H1 (cell line): ENCODE measurements around the gene MBLAC2. TPM values are rescaled to one million over a fixed set of nuclear protein-coding genes. Genes with fewer than 3 reads are reported as not detected.

ENCODE experiments used
- CTCF ChIA-PET: fragments of 300-600 bp; sonication (Branson Sonifier 250); formaldehyde crosslinking; loops from one replicate; lab custom pipeline; 2021; ENCODE audit not compliant: partially characterized antibody; lab: Charles Lee
- POLR2A ChIA-PET: fragments of 300-600 bp; sonication (Branson Sonifier 250); formaldehyde crosslinking; loops from one replicate; lab custom pipeline; 2021; ENCODE audit warnings: inconsistent platforms; ENCODE audit not compliant: partially characterized antibody; lab: Charles Lee
- DNase-seq, 2 experiments: peaks; one replicate each; pipeline versions ENCODE4 v3.0.0 to v3.0.0-alpha.2; 2010 to 2022; ENCODE audit warnings: low spot score in 2 of 2, low read depth in 1 of 2, mixed read lengths in 1 of 2
- FAIRE-seq: peaks from 2 replicates; lab custom pipeline; 2011; peaks lifted over from hg19 to GRCh38; lab: Jason Lieb, UNC
- H2AFZ ChIP-seq: 2 replicates; pipeline ENCODE4 v1.8.1; 2012; ENCODE audit warnings: low read length, inconsistent platforms
- H2AK5ac ChIP-seq: 2 replicates; pipeline ENCODE4 v1.6.1; 2013; ENCODE audit warnings: low read depth, low read length
- H2BK120ac ChIP-seq: replicated peaks from 2 replicates; pipeline ENCODE3; 2013; ENCODE audit warnings: low read depth, low read length, inconsistent platforms
- H2BK12ac ChIP-seq: 2 replicates; pipeline ENCODE4 v1.6.1; 2013; ENCODE audit warnings: low read depth, low read length
- H2BK15ac ChIP-seq: 2 replicates; pipeline ENCODE4 v1.6.1; 2013; ENCODE audit warnings: low read length
- H2BK20ac ChIP-seq: 2 replicates; pipeline ENCODE4 v1.6.1; 2013; ENCODE audit warnings: low read length
- H2BK5ac ChIP-seq: 2 replicates; pipeline ENCODE4 v1.6.1; 2013; ENCODE audit warnings: low read depth, low read length
- H3K14ac ChIP-seq: 2 replicates; pipeline ENCODE4 v1.6.1; 2013; ENCODE audit warnings: inconsistent platforms; ENCODE audit not compliant: insufficient read length
- H3K18ac ChIP-seq: 2 replicates; pipeline ENCODE4 v1.6.1; 2013; ENCODE audit warnings: low read length; ENCODE audit errors: extremely low read depth
- H3K23ac ChIP-seq: 2 replicates; pipeline ENCODE4 v1.6.1; 2013; ENCODE audit warnings: inconsistent platforms; ENCODE audit not compliant: insufficient read length
- H3K23me2 ChIP-seq: 2 replicates; pipeline ENCODE4 v1.6.1; 2013; ENCODE audit warnings: low read depth, low read length
- H3K27ac ChIP-seq: 2 replicates; pipeline ENCODE4 v1.6.1; 2011; ENCODE audit warnings: low read depth, low read length, inconsistent platforms
- H3K27me3 ChIP-seq, 4 experiments: replicated peaks in 1 of 4; 1 replicate in 1 of 4; 2 replicates in 3 of 4; pipeline versions ENCODE4 v1.6.1 to v1.8.1; 2011 to 2013; ENCODE audit warnings: low read length in 3 of 4, mild to moderate bottlenecking in 3 of 4, inconsistent platforms in 2 of 4, mixed read lengths in 2 of 4, moderate library complexity in 1 of 4; ENCODE audit not compliant: control insufficient read depth in 3 of 4, insufficient read depth in 3 of 4; ENCODE audit errors: extremely low read depth in 1 of 4
- H3K36me3 ChIP-seq, 4 experiments: 2 replicates each; pipeline versions ENCODE4 v1.6.1 to v1.8.1; 2011 to 2013; ENCODE audit warnings: mild to moderate bottlenecking in 4 of 4, low read length in 3 of 4, moderate library complexity in 2 of 4, control low read depth in 1 of 4, inconsistent platforms in 1 of 4; ENCODE audit not compliant: insufficient read depth in 4 of 4, control insufficient read depth in 2 of 4
- H3K4ac ChIP-seq: replicated peaks from 2 replicates; pipeline ENCODE3; 2013; ENCODE audit warnings: low read length, low read depth, mixed read lengths, inconsistent platforms; ENCODE audit not compliant: insufficient read length
- H3K4me1 ChIP-seq, 4 experiments: replicated peaks in 1 of 4; 1 replicate in 1 of 4; 2 replicates in 3 of 4; pipeline versions ENCODE4 v1.6.1 to v1.8.1; 2011 to 2013; ENCODE audit warnings: low read length in 3 of 4, inconsistent platforms in 2 of 4, mixed read lengths in 1 of 4; ENCODE audit not compliant: insufficient read depth in 4 of 4, control insufficient read depth in 3 of 4
- H3K4me2 ChIP-seq, 2 experiments: 2 replicates each; pipeline versions ENCODE4 v1.6.1 to v1.8.1; 2011 to 2013; ENCODE audit warnings: low read depth in 2 of 2, low read length in 2 of 2, control low read depth in 1 of 2, inconsistent platforms in 1 of 2, mild to moderate bottlenecking in 1 of 2; ENCODE audit not compliant: insufficient read depth in 1 of 2
- H3K4me3 ChIP-seq, 4 experiments: fragments of 200-600, 300-600 bp in 1 of 4; sonication (generic), shearing (Covaris generic), sonication (Bioruptor Twin) in 1 of 4; 2 replicates each; pipeline versions ENCODE4 v1.5.1 to v1.8.1; 2011 to 2016; ENCODE audit warnings: low read length in 4 of 4, low read depth in 3 of 4, control low read depth in 2 of 4, inconsistent platforms in 2 of 4, mild to moderate bottlenecking in 2 of 4, mixed read lengths in 1 of 4, moderate library complexity in 1 of 4; ENCODE audit not compliant: insufficient read depth in 2 of 4; ENCODE audit errors: extremely low read depth in 1 of 4
- H3K56ac ChIP-seq: replicated peaks from 2 replicates; pipeline ENCODE3; 2013; ENCODE audit warnings: low read depth, mild to moderate bottlenecking, mixed read lengths, low read length, inconsistent platforms; ENCODE audit not compliant: insufficient read length
- H3K79me1 ChIP-seq: 2 replicates; pipeline ENCODE4 v1.6.1; 2013; ENCODE audit warnings: low read depth, low read length, control low read depth
- H3K79me2 ChIP-seq, 2 experiments: 2 replicates each; pipeline versions ENCODE4 v1.6.1 to v1.8.1; 2012 to 2013; ENCODE audit warnings: low read length in 2 of 2, mild to moderate bottlenecking in 2 of 2, inconsistent platforms in 1 of 2; ENCODE audit not compliant: insufficient read depth in 2 of 2, control insufficient read depth in 1 of 2
- H3K9ac ChIP-seq, 4 experiments: replicated peaks in 1 of 4; 1 replicate in 1 of 4; 2 replicates in 3 of 4; pipeline versions ENCODE4 v1.6.1 to v1.8.1; 2011 to 2013; ENCODE audit warnings: low read depth in 3 of 4, low read length in 3 of 4, control low read depth in 2 of 4, mild to moderate bottlenecking in 2 of 4, moderate library complexity in 2 of 4, inconsistent platforms in 1 of 4; ENCODE audit errors: extremely low read depth in 1 of 4
- H3K9me3 ChIP-seq, 2 experiments: 2 replicates each; pipeline versions ENCODE4 v1.6.1 to v1.8.1; 2012 to 2013; ENCODE audit warnings: mild to moderate bottlenecking in 2 of 2, moderate library complexity in 2 of 2, control low read depth in 1 of 2, inconsistent platforms in 1 of 2, low read depth in 1 of 2, low read length in 1 of 2, mixed read lengths in 1 of 2; ENCODE audit not compliant: insufficient read depth in 2 of 2
- H4K20me1 ChIP-seq, 2 experiments: replicated peaks in 1 of 2; 2 replicates each; pipeline versions ENCODE3 to v1.8.1; 2011 to 2013; ENCODE audit warnings: inconsistent platforms in 2 of 2, low read length in 2 of 2, mild to moderate bottlenecking in 1 of 2; ENCODE audit not compliant: insufficient read depth in 2 of 2, control insufficient read depth in 1 of 2
- H4K5ac ChIP-seq: 2 replicates; pipeline ENCODE4 v1.6.1; 2013; ENCODE audit warnings: low read length, low read depth, mixed read lengths, inconsistent platforms; ENCODE audit not compliant: insufficient read length
- H4K8ac ChIP-seq: 2 replicates; pipeline ENCODE4 v1.8.0; 2013; ENCODE audit warnings: mild to moderate bottlenecking, moderate library complexity, low read length, inconsistent platforms; ENCODE audit not compliant: insufficient read depth; ENCODE audit errors: extremely low read depth
- H4K91ac ChIP-seq: replicated peaks from 2 replicates; pipeline ENCODE3; 2013; ENCODE audit warnings: low read length, mixed read lengths, inconsistent platforms; ENCODE audit not compliant: insufficient read length
- POLR2AphosphoS5 ChIP-seq: IDR thresholded peaks from 2 replicates; pipeline ENCODE4 v1.6.1; 2011; ENCODE audit warnings: low read depth, low read length
- SAP30 ChIP-seq: fragments of 300-600 bp; sonication (generic); IDR thresholded peaks from 2 replicates; pipeline ENCODE4 v1.7.1; 2012; ENCODE audit warnings: low read length, moderate library complexity, mild to moderate bottlenecking, inconsistent platforms; ENCODE audit not compliant: insufficient read depth, insufficient replicate concordance
- TBP ChIP-seq: IDR thresholded peaks from 2 replicates; pipeline ENCODE4 v1.6.1; 2011; ENCODE audit warnings: low read depth, low read length, improper control_type of control experiment
- ZNF274 ChIP-seq: IDR thresholded peaks from 2 replicates; pipeline ENCODE4 v1.7.0; 2012; ENCODE audit warnings: low read length, borderline replicate concordance; ENCODE audit errors: extremely low read depth
- WGBS, 2 experiments: shearing (Covaris generic) in 1 of 2; methylation state at CpG; one replicate each; pipeline versions ENCODE4 v1.1.6 to v1.1.7; 2013 to 2015; ENCODE audit warnings: low lambda C conversion rate in 2 of 2, mixed read lengths in 2 of 2, inconsistent platforms in 1 of 2, low coverage in 1 of 2, missing lambda C conversion rate in 1 of 2; ENCODE audit not compliant: insufficient replicate concordance in 2 of 2, insufficient coverage in 1 of 2, insufficient read length in 1 of 2; ENCODE audit errors: extremely low coverage in 1 of 2, missing lambda C conversion rate in 1 of 2; 5-methylcytosine and 5-hydroxymethylcytosine counted together
- polyA plus RNA-seq, 7 experiments: library from polyadenylated mRNA; depleted of rRNA in 3 of 7; stranded (reverse) in 5 of 7; unstranded in 2 of 7; fragments of >200 nt in 5 of 7; fragments of 200-250 nt in 2 of 7; gene quantifications; 1 replicate in 5 of 7; 2 replicates in 1 of 7; 4 replicates in 1 of 7; pipeline versions ENCODE4 v1.2.1 to v1.2.3, GENCODE V29; 2011 to 2013; ENCODE audit warnings: missing spikeins in 2 of 7, mixed read lengths in 2 of 7
- total RNA-seq: library from RNA; stranded (reverse); fragmentation: NEBNext Ultra II Directional; extraction: Animal tissue kit (Norgen Biotek cat#: 25700); gene quantifications from 2 replicates; pipeline ENCODE4 v1.2.1, GENCODE V29; 2021

Gene MBLAC2
- total and polyA plus RNA-seq, 2 of the 8 experiments (the other 6 are each of a cell fraction or from before 2014, with no cell fraction given): 2.8 to 6.7 TPM

DNA sequence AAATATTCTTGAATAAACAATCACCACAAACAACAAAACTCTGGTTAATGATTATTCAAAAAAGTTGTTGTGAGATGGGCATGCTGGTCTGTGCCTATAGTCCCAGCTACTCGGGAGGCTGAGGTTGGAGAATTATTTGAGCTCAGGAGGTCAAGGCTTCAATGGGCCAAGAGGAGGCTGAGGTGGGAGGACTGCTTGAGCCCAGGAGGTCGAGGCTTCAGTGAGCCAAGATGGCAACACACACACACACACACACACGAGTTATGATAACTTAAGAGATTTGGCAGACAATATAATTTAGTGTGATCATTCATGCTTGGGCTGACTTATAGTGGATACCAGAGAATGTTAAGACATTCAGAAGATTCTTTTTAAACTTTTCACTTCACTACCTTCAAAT is 39.9 kb upstream of the MBLAC2 start:
- 89% methylated on average over 3 of the region's 3 CpGs; no CpG with 5 or more reads in 1 of the 2 experiments for WGBS, 2 experiments
- FAIRE-seq: no peak
- TF ChIP-seq TBP (no peak), SAP30 (no peak), ZNF274 (no peak), POLR2AphosphoS5 (peak; percentile 56; the same call in 1 of the 2 replicates)

More for the DNA sequence above, 39.9 kb upstream of the MBLAC2 start:
- H3K14ac ChIP-seq: no peak overlapping the region
- no peak overlapping the region for H3K9ac ChIP-seq
- H2BK120ac ChIP-seq: no peak overlapping the region
- no peak overlapping the region for H2BK15ac ChIP-seq
- no peaks in the 10 kb centered on the region for H3K23me2 ChIP-seq
- no peak overlapping the region for H3K4ac ChIP-seq
- H2BK5ac ChIP-seq: no peak overlapping the region
- no peak overlapping the region for H2AK5ac ChIP-seq
- no peaks in the 10 kb centered on the region for H3K27me3 ChIP-seq
- peaks cover 0 to 34% (median 10%) of the 10 kb centered on the region in 4 experiments; a peak in 4 of 8 replicates for H3K36me3 ChIP-seq
- no peak for DNase-seq
- H4K5ac ChIP-seq: no peak overlapping the region
- H4K8ac ChIP-seq: no peak overlapping the region
- no peak overlapping the region for H3K27ac ChIP-seq
- H2BK20ac ChIP-seq: no peak overlapping the region
- no peak overlapping the region for H2BK12ac ChIP-seq
- H3K4me2 ChIP-seq: no peak overlapping the region
- H3K79me2 ChIP-seq: no peaks in the 10 kb centered on the region
- H2AFZ ChIP-seq: no peak overlapping the region
- no peak overlapping the region for H3K56ac ChIP-seq
- H3K23ac ChIP-seq: no peak overlapping the region
- ChIA-PET POLR2A (interaction anchor here (0.5 to 1.0 kb wide), 3 partner anchors 11 to 43 kb away, joined by 3 read pairs; no protein-coding TSS in a partner anchor), CTCF (interaction anchor here (1.2 kb wide), 1 partner anchor 91 kb away, joined by 4 read pairs; no protein-coding TSS in a partner anchor)
- H3K4me3 ChIP-seq: no peak overlapping the region
- H3K9me3 ChIP-seq: no peaks in the 10 kb centered on the region
- H4K20me1 ChIP-seq: peaks cover 0 to 2% of the 10 kb centered on the region in 2 experiments
- H4K91ac ChIP-seq: no peak overlapping the region
- H3K79me1 ChIP-seq: no peaks in the 10 kb centered on the region; the same call in 1 of the 2 replicates
- H3K18ac ChIP-seq: no peak overlapping the region
- H3K4me1 ChIP-seq: no peaks in the 10 kb centered on the region
